NCI-H2227 (cell line): ENCODE measurements around the gene UBAP2.
"Not testable (repeated sequence)": the region's sequence is repeated elsewhere in the genome, so short reads cannot be mapped to it uniquely, and the experiment has no call there.

Experiments used
- DNase-seq: peaks from one replicate; lab custom pipeline; 2025; ENCODE audit not compliant: unreplicated experiment; lab: John Stamatoyannopoulos, UW

Gene UBAP2

DNA sequence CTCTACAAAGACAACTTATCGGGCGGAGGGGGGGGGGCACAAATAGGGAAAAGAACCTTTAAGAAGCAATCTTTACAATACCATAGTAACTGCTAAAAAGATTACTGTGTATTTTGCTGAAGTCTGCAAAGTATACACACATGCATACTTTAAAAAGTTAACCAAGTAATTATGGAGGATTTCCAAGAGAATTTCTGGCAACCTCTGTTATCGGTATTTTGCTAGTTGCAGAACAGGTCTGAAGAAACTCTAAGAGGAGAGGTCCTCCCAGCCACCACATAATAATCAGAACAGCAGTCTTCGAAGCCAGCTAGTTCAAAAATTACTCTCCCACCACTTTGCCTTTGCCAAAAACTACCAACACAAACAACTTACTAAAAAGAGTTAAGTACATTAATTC lies 56.1 kb downstream of the UBAP2 start:
- no peak for DNase-seq

GRCh38 chr9:33988219-33988890 lies 60.3 kb downstream of the UBAP2 start:
- DNase-seq, result no peak

GRCh38 chr9:33976414-33976813 lies 72.3 kb downstream of the UBAP2 start:
- DNase-seq, result no peak

DNA sequence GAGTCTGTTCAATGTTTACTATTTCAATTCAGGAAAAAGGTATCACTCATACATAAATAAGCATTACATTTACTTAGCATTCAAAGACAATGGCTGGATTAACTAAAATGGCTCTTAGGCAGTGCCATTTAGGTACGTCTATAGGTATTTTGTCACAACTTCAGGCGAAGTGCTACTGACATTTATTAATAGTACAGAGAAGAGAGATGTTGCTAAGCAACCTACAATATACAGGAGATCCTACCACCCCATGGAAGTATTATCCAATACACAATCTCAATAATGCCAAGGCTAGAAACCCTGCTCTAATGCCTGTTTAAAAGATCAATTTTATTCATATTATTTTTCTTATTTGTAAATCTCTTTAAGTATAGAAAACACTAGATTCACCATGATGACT lies 76.0 kb downstream of the UBAP2 start:
- DNase-seq, result no peak

DNA sequence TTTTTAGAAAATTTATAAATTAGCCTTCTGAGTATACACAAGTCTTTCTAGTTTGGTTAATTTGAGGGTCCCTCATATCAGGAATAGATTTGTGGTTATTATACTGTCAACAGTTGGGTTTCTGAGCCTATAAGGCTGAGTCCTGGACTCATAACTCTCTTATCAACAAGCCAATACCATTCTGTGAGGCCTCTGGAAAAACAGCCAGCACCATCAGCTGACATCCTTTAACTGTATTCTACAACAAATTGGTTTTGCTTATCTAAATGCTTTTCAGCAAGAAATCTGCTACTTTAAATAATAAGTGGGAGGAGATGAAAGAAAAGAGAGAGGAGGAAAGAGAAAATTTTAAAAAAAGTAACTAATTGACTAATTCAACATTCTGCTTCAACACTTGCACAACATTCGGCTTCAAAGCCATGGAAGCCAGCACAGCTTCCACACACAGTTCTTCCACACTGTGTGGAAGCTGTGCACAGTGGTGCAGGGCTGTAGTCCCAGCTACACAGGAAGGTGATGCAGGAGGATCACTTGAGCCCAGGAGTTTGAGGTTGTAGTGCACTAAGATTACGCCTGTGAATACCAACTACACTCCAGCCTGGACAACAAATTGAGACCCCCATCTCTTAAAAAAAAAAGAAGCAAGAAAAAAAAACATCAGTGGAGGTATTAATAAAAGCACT lies 84.5 kb downstream of the UBAP2 start:
- no peak for DNase-seq

DNA sequence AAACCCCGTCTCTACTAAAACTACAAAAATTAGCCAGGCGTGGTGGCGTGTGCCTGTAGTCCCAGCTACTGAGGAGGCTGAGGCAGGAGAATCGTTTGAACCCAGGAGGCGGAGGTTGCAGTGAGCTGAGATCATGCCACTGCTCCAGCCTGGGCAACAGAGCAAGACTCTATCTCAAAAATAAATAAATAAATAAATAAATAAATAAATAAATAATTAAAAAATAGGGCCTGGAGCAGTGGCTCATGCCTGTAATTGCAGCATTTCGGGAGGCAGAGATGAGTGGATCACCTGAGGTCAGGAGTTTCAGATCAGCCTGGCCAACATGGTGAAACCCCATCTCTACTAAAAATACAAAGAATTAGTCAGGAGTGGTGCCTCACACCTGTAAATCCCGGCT lies 86.2 kb downstream of the UBAP2 start:
- DNase-seq, result not testable (repeated sequence)

- no peak for DNase-seq
Measured at GRCh38 chr9:33959725-33960124, 89.0 kb downstream of the UBAP2 start.

- DNase-seq, result no peak
Measured at GRCh38 chr9:33956544-33956943, 92.1 kb downstream of the UBAP2 start.

DNA sequence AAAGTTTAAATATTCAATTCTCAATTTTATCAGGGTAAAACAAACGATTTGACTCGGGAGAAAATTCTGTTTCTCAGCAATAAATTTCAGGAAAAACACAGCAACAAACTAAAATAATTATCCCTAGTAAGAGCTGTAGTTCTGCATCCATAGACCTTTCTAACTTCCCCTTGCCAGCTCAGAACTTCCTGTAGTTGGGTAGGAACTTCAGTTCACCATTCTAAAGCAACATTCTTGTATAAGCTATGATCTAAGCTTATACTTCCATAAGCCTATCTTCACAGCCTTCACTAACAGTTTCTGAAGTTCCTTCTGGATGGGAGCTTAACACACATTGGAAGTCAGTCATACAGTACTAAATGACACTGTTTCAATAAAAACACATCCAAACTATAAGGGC lies 96.6 kb downstream of the UBAP2 start:
- DNase-seq, result no peak

DNA sequence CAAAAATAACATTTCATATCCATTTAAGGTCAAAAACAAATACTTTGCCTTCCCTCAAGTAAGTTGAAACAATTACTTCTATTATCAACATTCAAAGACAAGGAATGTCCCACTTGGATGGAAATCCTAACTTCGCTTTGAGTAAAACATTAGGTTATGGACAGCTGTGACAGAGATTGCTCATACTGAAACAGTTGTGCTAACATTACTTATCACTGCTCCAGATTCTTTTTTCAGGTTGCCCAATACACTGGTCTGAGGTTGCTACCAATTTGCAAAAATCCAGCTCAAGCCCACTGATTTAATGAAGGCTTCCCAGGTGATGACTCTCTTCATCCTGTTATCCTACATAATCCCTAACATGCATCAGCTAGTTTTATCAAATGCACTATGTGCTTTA lies 98.3 kb downstream of the UBAP2 start:
- no peak for DNase-seq

DNA sequence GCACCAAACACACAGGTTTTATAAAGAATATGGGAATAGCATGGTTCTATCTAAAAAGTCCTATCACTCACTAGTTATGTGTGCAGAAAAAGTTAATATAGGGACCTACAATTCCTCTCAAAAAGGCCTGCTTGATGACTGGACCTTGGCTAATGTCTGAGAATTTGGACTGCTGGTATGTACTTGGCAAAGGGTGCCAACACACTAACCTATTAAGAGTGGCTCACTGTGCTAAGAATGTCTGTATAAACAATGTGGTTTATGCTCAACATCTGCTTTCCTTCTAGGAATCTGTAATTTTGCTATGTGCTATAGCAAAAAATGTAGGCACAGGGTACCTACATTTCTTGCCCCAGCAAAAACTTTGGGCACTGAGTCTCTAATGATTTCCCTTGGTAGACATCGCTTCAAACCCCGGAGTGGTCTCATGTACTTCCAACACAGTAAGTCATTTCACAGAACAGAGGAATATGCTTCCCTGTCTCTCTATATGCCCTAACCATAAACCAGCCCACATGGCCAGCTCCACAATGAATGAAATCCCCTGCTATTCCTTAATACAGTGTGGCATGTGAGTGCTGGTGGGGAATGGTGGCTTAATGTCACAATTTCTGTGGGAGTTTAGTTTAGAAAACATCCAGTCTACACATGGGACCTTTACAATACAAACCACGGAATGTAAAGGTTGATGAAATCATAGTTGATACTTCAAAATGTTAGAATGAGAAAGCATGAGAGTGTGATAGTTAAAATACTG lies 101.7 kb downstream of the UBAP2 start:
- no peak for DNase-seq

DNA sequence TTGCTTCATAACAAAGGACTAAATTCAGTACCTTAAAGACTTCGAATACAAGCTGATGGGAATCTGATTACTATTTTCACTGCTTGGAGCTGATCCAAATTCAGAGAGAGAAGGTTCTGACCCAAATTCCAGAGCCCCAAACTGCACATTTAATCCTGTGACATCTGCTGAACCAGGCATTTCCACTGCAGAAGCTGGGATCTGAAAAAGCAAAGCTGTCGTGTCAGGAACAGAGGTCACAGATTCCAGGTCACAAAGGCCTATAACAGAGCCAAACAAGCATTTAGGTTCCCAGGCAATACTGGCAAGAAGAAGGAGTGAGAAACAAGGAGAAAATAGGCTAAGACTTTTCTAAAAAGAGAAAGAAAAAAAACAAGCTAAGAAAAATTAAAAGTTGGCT lies 105.3 kb downstream of the UBAP2 start:
- no peak for DNase-seq

DNA sequence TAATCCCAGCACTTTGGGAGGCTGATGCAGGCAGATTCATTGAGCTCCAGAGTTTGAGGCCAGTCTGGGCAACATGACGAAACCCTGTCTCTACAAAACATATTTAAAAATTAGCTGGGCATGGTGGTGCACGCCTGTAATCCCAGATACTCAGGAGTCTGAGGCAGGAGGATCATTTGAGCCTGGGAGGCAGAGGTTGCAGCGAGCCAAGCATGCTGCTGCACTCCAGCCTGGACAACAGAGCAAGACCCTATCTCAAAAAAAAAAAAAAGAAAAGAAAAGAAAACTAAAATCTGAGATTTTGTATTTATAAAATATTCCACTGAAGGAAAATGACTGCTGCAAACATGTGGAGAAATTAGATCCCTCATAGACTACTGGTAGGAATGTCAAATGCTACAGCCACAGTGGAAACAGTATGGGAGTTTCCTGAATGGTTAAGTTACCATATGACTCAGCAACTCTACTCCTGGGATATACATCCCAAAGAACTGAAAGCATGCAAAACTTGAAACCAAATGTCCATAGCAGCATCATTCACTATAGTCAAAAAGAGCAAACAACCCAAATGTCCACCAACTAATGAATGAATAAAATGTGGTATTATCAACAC lies 106.1 kb downstream of the UBAP2 start:
- DNase-seq, result no peak

DNA sequence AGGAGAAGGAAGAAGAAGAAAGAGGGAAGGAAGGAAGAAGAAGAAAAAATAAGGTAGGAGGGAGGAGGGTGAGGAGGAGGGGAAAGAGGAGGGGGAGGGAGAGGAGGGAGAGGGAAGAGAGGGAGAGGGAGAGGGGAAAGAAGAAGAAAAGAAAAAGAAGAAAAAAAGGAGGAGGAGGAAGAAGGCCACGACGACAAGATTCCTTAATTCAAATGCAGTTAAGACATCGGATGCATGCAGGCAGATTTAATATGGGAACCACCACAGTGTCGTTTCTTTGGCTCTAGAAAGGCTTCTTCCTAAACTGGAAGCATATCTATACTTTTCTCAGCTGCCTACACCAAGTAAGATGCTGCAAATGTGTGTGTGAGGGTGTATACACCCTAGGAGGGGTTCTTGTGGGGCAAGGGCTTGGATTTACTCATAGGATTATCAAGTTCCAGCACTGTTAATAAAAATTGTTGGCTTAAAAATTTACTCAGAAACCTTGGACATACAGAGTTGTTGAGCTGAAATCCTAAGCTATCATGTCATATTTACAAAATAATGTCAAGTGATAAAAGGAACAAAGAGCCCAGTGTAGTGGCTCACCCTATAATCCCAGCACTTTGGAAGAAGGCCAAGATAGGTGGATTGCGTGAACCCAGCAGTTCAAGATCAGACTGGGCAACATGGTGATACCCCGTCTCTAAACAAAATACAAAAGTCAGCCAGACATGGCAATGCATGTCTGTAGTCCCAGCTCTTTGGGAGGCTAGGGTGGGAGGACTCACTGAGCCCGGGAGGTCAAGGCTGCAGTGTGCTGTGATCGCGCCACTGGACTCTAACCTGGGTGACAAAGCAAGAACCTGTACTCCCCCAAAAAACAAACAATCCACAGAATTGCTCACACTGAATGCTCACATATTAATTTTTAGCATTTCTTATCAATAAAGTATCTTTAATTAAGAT lies 108.5 kb downstream of the UBAP2 start:
- no peak for DNase-seq

DNA sequence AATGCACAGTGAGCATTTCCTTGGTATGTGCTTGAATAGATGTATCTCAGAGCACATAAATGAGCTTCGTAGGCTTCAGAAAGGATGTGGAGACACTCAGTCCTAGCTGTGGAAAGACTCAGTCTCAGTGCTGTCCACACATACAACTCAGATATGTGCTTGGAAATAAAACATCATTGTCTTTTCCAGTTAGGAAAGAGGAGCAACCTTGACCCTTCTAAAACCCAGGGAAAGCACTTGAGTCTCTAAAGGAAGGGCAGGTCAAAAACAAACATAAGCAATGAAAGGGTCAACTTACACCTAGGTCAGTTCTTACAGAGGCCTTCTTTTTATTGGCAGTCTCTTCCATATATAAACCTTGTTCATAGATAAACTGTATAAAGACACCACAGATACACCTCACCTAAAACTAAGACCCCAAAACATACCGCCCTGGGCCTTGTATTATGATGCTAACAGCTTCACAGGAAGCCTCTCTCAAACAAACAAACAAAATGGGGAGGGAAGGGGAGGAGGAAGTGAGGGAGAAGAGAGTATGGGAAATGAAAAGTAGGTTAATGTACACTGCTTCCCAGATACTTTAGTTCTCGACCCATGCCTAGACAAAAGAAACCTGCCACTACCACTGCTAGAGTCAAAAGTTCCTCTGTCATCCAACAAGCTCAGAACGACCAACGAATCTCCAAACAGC lies 114.4 kb downstream of the UBAP2 start:
- DNase-seq, result no peak

GRCh38 chr9:33932078-33932807 lies 116.4 kb downstream of the UBAP2 start:
- no peak for DNase-seq

- no peak for DNase-seq
Measured at GRCh38 chr9:33931326-33931725, 117.4 kb downstream of the UBAP2 start.

GRCh38 chr9:33927694-33928093 lies 121.0 kb downstream of the UBAP2 start:
- DNase-seq, result no peak

- DNase-seq, result no peak
Measured at GRCh38 chr9:33926746-33927485, 121.8 kb downstream of the UBAP2 start.
